GM23248 (cell line): ENCODE results near the gene SPRN.

Source experiments
- EZH2 ChIP-seq: fragments of 200-600 bp; sonication (generic); IDR thresholded peaks from 2 replicates; pipeline ENCODE4 v1.6.1; 2018; ENCODE audit warnings: antibody characterized with exemption, mild to moderate bottlenecking; ENCODE audit not compliant: insufficient read depth, poor library complexity, severe bottlenecking
- EZH2phosphoT487 ChIP-seq: fragments of 200-600 bp; sonication (generic); IDR thresholded peaks from 2 replicates; pipeline ENCODE4 v1.6.1; 2018; ENCODE audit warnings: antibody characterized with exemption, moderate library complexity, mild to moderate bottlenecking, low read depth; ENCODE audit not compliant: insufficient read depth

DNA sequence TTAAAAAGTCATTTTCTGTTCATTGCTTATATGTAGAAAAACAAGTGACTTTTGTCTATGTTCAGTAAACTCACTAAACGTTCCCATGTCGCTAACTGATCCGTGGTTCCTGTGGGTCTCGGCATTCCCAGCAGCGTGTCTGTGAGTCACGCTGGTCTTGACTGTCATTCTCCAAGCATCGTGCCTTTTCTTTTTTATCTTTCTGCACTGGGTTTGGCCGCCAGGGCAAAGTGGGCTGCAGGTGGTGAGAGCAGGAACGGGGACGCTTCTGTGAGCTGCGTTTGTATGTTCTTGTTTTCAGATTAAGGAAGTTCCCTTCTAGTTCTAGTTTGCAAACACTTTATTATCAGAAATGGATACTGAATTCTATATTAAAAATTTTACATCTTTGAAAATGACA lies 22.6 kb upstream of the SPRN start:
- TF ChIP-seq EZH2 (no peak), EZH2phosphoT487 (no peak)
